Stomach (tissue), 4 donors: Measurements from ENCODE around the gene NR0B2.

ENCODE experiments used
- POLR2A ChIP-seq, 4 donors: fragments of 450-650 bp; IDR thresholded peaks; one replicate each; pipeline ENCODE4 v1.6.1; 2016; ENCODE audit warnings: antibody characterized with exemption in 4 of 4, control low read depth in 2 of 4, mild to moderate bottlenecking in 1 of 4, moderate library complexity in 1 of 4
- POLR2AphosphoS5 ChIP-seq, 3 donors: sonication (generic); formaldehyde crosslinking; IDR thresholded peaks; one replicate each; pipeline ENCODE4 v1.6.1; 2016; ENCODE audit warnings: antibody characterized with exemption in 3 of 3
- TF ChIP-seq, protein P1 (sequence below), 7 experiments: fragments of 450-650 bp in 4 of 7; fragments of 200-600 bp in 3 of 7; sonication (generic) in 3 of 7; IDR thresholded peaks; one replicate each; pipeline ENCODE4 v1.5.1; 2016 to 2019; ENCODE audit warnings: antibody characterized with exemption in 7 of 7, control low read depth in 2 of 7, mild to moderate bottlenecking in 1 of 7

DNA sequence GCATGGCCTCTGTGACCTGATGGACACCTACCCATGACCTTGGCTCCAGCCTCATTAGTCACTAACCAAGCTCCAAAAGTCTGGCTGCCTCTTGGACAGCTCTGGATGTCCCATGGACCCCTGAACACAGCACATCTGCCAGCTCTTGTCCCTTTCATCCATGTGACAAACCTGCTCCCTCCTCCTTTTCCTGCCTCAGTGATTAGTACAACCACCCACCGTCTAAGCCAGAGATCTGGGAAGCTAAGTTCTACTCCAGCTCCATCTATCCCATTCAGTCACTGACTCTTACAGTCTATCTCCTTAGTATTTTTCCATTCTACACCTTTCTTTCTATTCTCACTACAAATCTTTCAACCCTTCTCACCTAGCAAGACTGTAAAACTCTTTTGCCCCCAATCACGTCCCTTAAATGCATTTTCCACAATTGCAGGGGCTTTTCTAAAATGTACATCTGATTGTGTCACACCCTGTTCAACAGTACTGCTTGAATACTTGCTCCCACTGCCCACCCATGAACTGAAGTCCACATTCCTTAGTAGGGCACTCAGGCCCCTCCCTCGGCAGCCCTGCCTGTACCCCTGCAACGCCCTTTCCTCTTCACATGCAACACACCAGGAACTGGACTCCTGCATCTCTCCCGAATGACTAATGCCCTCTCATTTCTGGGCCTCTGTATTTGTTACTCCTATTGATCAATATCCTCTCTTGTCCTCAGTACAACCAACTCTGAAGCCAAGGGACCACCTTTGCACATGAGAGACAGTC is 30.9 kb downstream of the NR0B2 start:
- TF ChIP-seq, protein P1, sequence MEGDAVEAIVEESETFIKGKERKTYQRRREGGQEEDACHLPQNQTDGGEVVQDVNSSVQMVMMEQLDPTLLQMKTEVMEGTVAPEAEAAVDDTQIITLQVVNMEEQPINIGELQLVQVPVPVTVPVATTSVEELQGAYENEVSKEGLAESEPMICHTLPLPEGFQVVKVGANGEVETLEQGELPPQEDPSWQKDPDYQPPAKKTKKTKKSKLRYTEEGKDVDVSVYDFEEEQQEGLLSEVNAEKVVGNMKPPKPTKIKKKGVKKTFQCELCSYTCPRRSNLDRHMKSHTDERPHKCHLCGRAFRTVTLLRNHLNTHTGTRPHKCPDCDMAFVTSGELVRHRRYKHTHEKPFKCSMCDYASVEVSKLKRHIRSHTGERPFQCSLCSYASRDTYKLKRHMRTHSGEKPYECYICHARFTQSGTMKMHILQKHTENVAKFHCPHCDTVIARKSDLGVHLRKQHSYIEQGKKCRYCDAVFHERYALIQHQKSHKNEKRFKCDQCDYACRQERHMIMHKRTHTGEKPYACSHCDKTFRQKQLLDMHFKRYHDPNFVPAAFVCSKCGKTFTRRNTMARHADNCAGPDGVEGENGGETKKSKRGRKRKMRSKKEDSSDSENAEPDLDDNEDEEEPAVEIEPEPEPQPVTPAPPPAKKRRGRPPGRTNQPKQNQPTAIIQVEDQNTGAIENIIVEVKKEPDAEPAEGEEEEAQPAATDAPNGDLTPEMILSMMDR (IDR thresholded peaks at IDR 0.05): no peak
- TF ChIP-seq POLR2AphosphoS5 (IDR thresholded peaks at IDR 0.05) (no peak), POLR2A (IDR thresholded peaks at IDR 0.05) (no peak)
